GM12801 (cell line): ENCODE measurements around the gene CCDC154.

Source experiments
- CTCF ChIP-seq: IDR thresholded peaks from one replicate; pipeline ENCODE4 v1.5.1; 2011; ENCODE audit warnings: control low read depth; ENCODE audit not compliant: insufficient read length; ENCODE audit errors: extremely low read depth

CCDC154 gene

DNA sequence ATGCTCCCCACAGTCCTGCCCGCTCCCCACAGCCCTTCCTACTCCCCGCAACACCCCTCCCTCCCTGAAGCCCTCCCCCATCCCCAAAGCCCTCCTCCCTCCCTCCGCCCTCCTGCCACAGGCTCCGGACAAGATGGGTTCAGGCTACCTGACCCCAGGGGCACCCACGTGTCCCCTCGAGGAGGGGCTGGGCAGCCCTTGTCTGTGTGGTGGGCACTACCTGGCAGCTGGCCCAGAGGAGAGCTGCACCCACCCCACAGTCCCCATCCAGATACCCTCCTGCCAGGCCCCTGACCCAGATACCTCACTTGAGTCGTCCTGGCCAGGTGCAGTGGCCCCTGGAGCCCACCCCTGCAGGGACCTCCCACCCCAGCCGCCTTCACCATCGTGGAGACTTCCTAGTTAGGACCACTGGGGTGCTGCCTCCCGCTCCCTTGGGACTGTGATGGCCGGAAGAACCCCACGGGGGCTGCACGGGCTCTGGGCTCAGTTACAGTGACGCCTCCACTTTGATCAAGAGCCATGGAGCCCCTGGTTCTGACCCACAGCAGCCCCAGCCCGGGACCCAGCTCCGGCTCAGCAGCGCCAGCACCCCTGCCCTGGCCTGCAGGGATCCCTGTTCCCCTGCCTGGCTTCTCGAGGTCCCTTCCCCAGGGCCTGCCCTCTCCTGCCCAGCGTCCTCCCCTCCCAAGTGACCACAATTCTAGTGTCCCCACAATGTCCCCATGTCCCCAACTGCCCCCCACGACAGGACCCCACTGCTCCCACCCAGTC lies 12.7 kb downstream of the CCDC154 start:
- no peak for TF ChIP-seq CTCF

DNA sequence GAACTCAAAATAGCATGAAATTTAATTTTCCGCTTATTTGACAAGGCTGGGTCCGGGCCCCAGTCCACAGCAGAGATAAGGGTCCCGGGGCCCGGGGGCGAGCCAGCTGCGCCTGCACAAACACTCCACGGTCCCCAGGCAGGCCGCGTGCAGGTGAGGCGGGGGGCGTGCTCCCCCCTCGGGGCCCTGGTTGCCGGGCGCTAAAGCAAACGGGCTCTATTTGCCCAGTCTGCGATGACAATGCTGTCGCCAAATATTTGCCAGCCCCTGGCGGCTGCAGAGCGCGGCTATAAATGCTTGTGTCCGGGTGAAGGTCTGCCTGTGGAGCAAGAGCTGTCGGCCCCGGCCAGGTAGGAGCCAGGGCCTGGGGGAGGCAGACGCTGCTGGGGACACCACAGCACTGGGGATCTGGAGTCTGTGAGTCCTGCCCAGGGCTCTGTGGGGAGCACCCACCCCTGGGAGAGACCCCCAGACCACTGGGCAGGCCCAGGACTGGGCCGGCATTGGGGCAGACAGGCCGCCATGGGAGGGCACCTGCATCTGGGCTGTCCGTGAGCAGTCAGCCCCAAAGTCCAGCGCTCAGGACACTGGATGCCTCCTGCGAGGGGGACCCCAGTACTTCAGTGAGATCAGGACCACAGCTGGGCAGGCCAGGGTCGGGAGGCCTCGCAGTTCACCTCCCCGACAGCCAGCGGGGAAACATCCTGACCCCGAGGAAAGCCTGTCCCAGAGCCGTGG lies 13.4 kb downstream of the CCDC154 start, which contains the start of gene PERCC1:
TSS of gene PERCC1 (plus strand) at position 320 of the 738 bp plus-strand sequence. CDS start 1,516 bp downstream, outside the sequence.
- no peak for TF ChIP-seq CTCF

DNA sequence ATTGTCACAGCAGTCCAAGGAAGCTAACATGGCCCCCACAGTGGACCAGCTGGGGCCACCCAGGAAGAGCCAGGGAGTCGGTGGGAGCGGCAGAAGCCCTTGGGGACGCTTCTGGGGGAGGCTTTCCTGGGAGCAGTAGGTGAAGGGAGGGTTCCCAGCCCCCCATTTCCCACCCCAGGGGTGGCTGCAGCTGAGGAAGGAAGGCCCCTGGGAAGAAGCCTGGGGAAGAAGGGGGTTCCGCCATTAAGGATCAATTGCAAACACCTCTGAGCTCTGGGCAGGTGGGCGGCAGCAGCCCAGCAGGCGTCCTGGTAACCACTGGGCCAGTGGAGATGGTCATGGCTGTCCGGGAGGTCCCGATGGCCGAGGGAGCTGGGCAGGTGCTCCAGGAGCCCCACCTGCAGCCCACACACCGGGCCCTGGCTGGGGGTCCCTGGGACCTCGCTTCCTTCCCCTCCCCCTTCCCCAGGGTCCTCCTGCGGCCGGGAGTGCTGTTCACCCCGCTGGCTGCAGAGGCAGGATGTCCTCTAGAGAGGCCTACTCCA lies 14.1 kb downstream of the CCDC154 start:
- no peak for TF ChIP-seq CTCF

DNA sequence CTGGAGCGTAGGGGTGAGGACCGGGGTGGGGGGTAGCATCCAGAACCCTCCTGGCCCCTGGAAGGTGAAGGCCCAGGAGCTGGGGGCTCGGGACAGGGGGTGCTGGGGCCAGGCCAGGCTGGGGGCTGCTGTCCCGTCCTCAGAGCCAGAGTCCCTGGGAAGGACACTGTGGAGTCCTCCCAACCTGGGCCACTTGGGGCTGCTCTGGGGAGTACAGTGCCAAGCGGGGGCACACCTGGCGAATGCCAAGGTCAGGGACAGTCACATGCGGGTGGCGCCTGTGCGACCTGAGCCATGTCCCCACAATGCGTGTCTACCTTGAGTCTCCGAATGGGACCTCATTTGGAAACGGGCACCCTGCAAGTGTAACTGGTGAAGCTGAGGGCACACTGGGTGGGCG lies 14.7 kb downstream of the CCDC154 start:
- TF ChIP-seq CTCF, result no peak

GRCh38 chr16:1429012-1429411 lies 15.3 kb downstream of the CCDC154 start:
- no peak for TF ChIP-seq CTCF

- no peak for TF ChIP-seq CTCF
Measured at GRCh38 chr16:1428511-1428910, 15.8 kb downstream of the CCDC154 start.
